Activated naive CD4-positive, alpha-beta T cell treated with anti-CD3 and anti-CD28 coated beads, Interleukin-2, amount 50 U/mL, for 72 hours (primary cell): ENCODE measurements around the gene CHST11. TPM values are rescaled to one million over a fixed set of nuclear protein-coding genes. Genes with fewer than 3 reads are reported as not detected.

ENCODE experiments used
- ATAC-seq, 2 donors: fragments of 150-1000 bp; cut with Tn5 transposase; 2 replicates each; pipeline ENCODE4 v1.10.0; 2021; ENCODE audit warnings: mild to moderate bottlenecking in 2 of 2, moderate library complexity in 2 of 2
- DNase-seq, 2 donors: peaks; one replicate each; pipeline ENCODE4 v3.0.0; 2021 to 2022; ENCODE audit warnings: low spot score in 2 of 2
- H3K27ac Mint-ChIP-seq, 2 donors: one replicate each; pipeline ENCODE4 v1.8.0; 2022; ENCODE audit warnings: mild to moderate bottlenecking in 2 of 2, mixed read lengths in 2 of 2
- H3K36me3 Mint-ChIP-seq, 2 donors: one replicate each; pipeline ENCODE4 v1.8.0; 2022; ENCODE audit warnings: mixed read lengths in 2 of 2
- H3K9me3 Mint-ChIP-seq, 2 donors: one replicate each; pipeline ENCODE4 v1.8.0; 2022; ENCODE audit warnings: mixed read lengths in 2 of 2
- total RNA-seq, 2 donors: library from RNA; stranded (reverse); gene quantifications; one replicate each; pipeline ENCODE4 v1.2.3, GENCODE V29; 2022

The CHST11 gene
- total RNA-seq, 2 donors from 2014 or later = 20.0 to 40.0 TPM

GRCh38 chr12:104669851-104670337 is 213.1 kb downstream of the CHST11 start:
- ATAC-seq (peak in 1 of 2 donors; percentile 10), DNase-seq (no peak)
- peak overlapping the region; percentile 45 to 88 for H3K27ac Mint-ChIP-seq
- peaks cover 4 to 10% of the 10 kb centered on the region in 2 donors for H3K36me3 Mint-ChIP-seq
- H3K9me3 Mint-ChIP-seq = peaks cover 0 to 5% of the 10 kb centered on the region in 2 donors

GRCh38 chr12:104670439-104671408 is 214.0 kb downstream of the CHST11 start:
- Mint-ChIP-seq H3K27ac (peak overlapping the region; percentile 72 to 88), H3K9me3 (peaks cover 0 to 5% of the 10 kb centered on the region in 2 donors), H3K36me3 (peaks cover 4 to 5% of the 10 kb centered on the region in 2 donors)
- ATAC-seq (peak in 1 of 2 donors; percentile 5), DNase-seq (no peak)

- Mint-ChIP-seq H3K27ac (peak overlapping the region; percentile 72 to 88), H3K36me3 (peaks cover 4 to 5% of the 10 kb centered on the region in 2 donors), H3K9me3 (peaks cover 0 to 5% of the 10 kb centered on the region in 2 donors)
- peak; percentile 88 for ATAC-seq
- DNase-seq = peak; percentile 75 to 83
These were observed 214.8 kb downstream of the CHST11 start for GRCh38 chr12:104671409-104672095.

- Mint-ChIP-seq H3K27ac (peak overlapping the region; percentile 72 to 88), H3K9me3 (peaks cover 0 to 5% of the 10 kb centered on the region in 2 donors), H3K36me3 (peaks cover 4 to 5% of the 10 kb centered on the region in 2 donors)
- ATAC-seq = no peak
- DNase-seq = no peak
These were observed 215.3 kb downstream of the CHST11 start for GRCh38 chr12:104672096-104672445.

GRCh38 chr12:104672501-104673265 is 215.9 kb downstream of the CHST11 start:
- Mint-ChIP-seq H3K27ac (peak overlapping the region; percentile 47 to 88), H3K36me3 (peaks cover 4 to 5% of the 10 kb centered on the region in 2 donors), H3K9me3 (peaks cover 0 to 5% of the 10 kb centered on the region in 2 donors)
- no peak for ATAC-seq
- no peak for DNase-seq

- H3K36me3 Mint-ChIP-seq = peaks cover 4 to 5% of the 10 kb centered on the region in 2 donors
- no peak for ATAC-seq
- peaks cover 0 to 5% of the 10 kb centered on the region in 2 donors for H3K9me3 Mint-ChIP-seq
- DNase-seq = no peak
- H3K27ac Mint-ChIP-seq = peak overlapping the region in 1 of 2 donors; percentile 70
These were observed 216.5 kb downstream of the CHST11 start for GRCh38 chr12:104673294-104673693.

- H3K27ac Mint-ChIP-seq = no peak overlapping the region
- H3K36me3 Mint-ChIP-seq = peaks cover 4 to 5% of the 10 kb centered on the region in 2 donors
- no peak for ATAC-seq
- H3K9me3 Mint-ChIP-seq = peaks cover 0 to 5% of the 10 kb centered on the region in 2 donors
- DNase-seq = no peak
These were observed 217.1 kb downstream of the CHST11 start for GRCh38 chr12:104673696-104674482.

GRCh38 chr12:104676636-104677035 is 219.9 kb downstream of the CHST11 start:
- ATAC-seq = no peak
- Mint-ChIP-seq H3K27ac (peak overlapping the region in 1 of 2 donors; percentile 85), H3K9me3 (peaks cover 0 to 5% of the 10 kb centered on the region in 2 donors), H3K36me3 (peaks cover 4 to 5% of the 10 kb centered on the region in 2 donors)
- no peak for DNase-seq

- Mint-ChIP-seq H3K36me3 (peaks cover 4 to 5% of the 10 kb centered on the region in 2 donors), H3K9me3 (peaks cover 0 to 5% of the 10 kb centered on the region in 2 donors), H3K27ac (no peak overlapping the region)
- ATAC-seq (no peak), DNase-seq (no peak)
These were observed 220.8 kb downstream of the CHST11 start for GRCh38 chr12:104677441-104678089.

- DNase-seq (peak in 1 of 2 donors; percentile 38), ATAC-seq (peak; percentile 30 to 49)
- peak overlapping the region in 1 of 2 donors; percentile 92 for H3K27ac Mint-ChIP-seq
- peaks cover 4 to 6% of the 10 kb centered on the region in 2 donors for H3K9me3 Mint-ChIP-seq
- H3K36me3 Mint-ChIP-seq = peaks cover 4 to 10% of the 10 kb centered on the region in 2 donors
These were observed 223.3 kb downstream of the CHST11 start for GRCh38 chr12:104680070-104680469.

- no peak for DNase-seq
- ATAC-seq = peak; percentile 4 to 10
- Mint-ChIP-seq H3K36me3 (peaks cover 4 to 14% of the 10 kb centered on the region in 2 donors), H3K27ac (peak overlapping the region; percentile 44 to 92), H3K9me3 (peaks cover 4 to 6% of the 10 kb centered on the region in 2 donors)
These were observed 223.7 kb downstream of the CHST11 start for GRCh38 chr12:104680491-104680890.

GRCh38 chr12:104681012-104681690 is 224.4 kb downstream of the CHST11 start:
- Mint-ChIP-seq H3K36me3 (peaks cover 4 to 21% of the 10 kb centered on the region in 2 donors), H3K9me3 (peaks cover 4 to 6% of the 10 kb centered on the region in 2 donors), H3K27ac (peak overlapping the region; percentile 13 to 44)
- DNase-seq (no peak), ATAC-seq (peak; percentile 5 to 75)

- Mint-ChIP-seq H3K9me3 (peaks cover 4 to 6% of the 10 kb centered on the region in 2 donors), H3K27ac (peak overlapping the region; percentile 93 to 95), H3K36me3 (peaks cover 4 to 34% of the 10 kb centered on the region in 2 donors)
- peak; percentile 65 to 83 for ATAC-seq
- peak; percentile 76 for DNase-seq
These were observed 226.1 kb downstream of the CHST11 start for GRCh38 chr12:104682790-104683279.

GRCh38 chr12:104683831-104684503 is 227.2 kb downstream of the CHST11 start:
- ATAC-seq (no peak), DNase-seq (no peak)
- Mint-ChIP-seq H3K27ac (peak overlapping the region in 1 of 2 donors; percentile 93), H3K36me3 (peaks cover 4 to 45% of the 10 kb centered on the region in 2 donors), H3K9me3 (peaks cover 4 to 6% of the 10 kb centered on the region in 2 donors)
